ENCODE results near the gene PPP1R9A. TPM values are rescaled to one million over a fixed set of nuclear protein-coding genes. Genes with fewer than 3 reads are reported as not detected.

PPP1R9A gene
- total RNA-seq, 2 donors from 2014 or later = 17.7 to 20.2 TPM

- no peak overlapping the region for H3K27ac ChIP-seq
- no peak for TF ChIP-seq CTCF (IDR thresholded peaks at IDR 0.05)
- no peak overlapping the region for H3K4me3 ChIP-seq
- intact Hi-C loops (cut with DNase I) = no loop called here
- no peak for DNase-seq
- H3K9me3 ChIP-seq = no peaks in the 10 kb centered on the region
- no peaks in the 10 kb centered on the region for H3K4me1 ChIP-seq
- no peaks in the 10 kb centered on the region for H3K36me3 ChIP-seq
- H3K27me3 ChIP-seq = no peaks in the 10 kb centered on the region
- H3K9ac ChIP-seq (ENCODE audit: low read depth in 2 of 2, low read length in 2 of 2) = no peak overlapping the region
These were observed 390.7 kb downstream of the PPP1R9A start for GRCh38 chr7:95298091-95298490.

GRCh38 chr7:95303013-95303905 is 395.9 kb downstream of the PPP1R9A start:
- DNase-seq = no peak
- Histone ChIP-seq H3K27ac (no peak overlapping the region), H3K9me3 (no peaks in the 10 kb centered on the region), H3K4me3 (no peak overlapping the region), H3K36me3 (no peaks in the 10 kb centered on the region), H3K27me3 (no peaks in the 10 kb centered on the region), H3K4me1 (no peaks in the 10 kb centered on the region), H3K9ac (ENCODE audit: low read depth in 2 of 2, low read length in 2 of 2) (no peak overlapping the region)
- intact Hi-C loops (cut with DNase I) = no loop called here
- TF ChIP-seq CTCF (IDR thresholded peaks at IDR 0.05) = no peak

- no peaks in the 10 kb centered on the region for H3K36me3 ChIP-seq
- no peak for DNase-seq
- no peak overlapping the region for H3K9ac ChIP-seq (ENCODE audit: low read depth in 2 of 2, low read length in 2 of 2)
- no peaks in the 10 kb centered on the region for H3K9me3 ChIP-seq
- no peak overlapping the region for H3K4me3 ChIP-seq
- H3K27ac ChIP-seq = no peak overlapping the region
- TF ChIP-seq CTCF (IDR thresholded peaks at IDR 0.05) = no peak
- no peaks in the 10 kb centered on the region for H3K4me1 ChIP-seq
- intact Hi-C loops (cut with DNase I) = no loop called here
- H3K27me3 ChIP-seq = no peaks in the 10 kb centered on the region
These were observed 397.6 kb downstream of the PPP1R9A start for GRCh38 chr7:95304990-95305389.

GRCh38 chr7:95309951-95310350 is 402.6 kb downstream of the PPP1R9A start:
- Histone ChIP-seq H3K4me1 (no peaks in the 10 kb centered on the region), H3K36me3 (no peaks in the 10 kb centered on the region), H3K4me3 (no peak overlapping the region), H3K9ac (ENCODE audit: low read depth in 2 of 2, low read length in 2 of 2) (no peak overlapping the region), H3K9me3 (no peaks in the 10 kb centered on the region), H3K27ac (no peak overlapping the region), H3K27me3 (no peaks in the 10 kb centered on the region)
- intact Hi-C loops (cut with DNase I) = no loop called here
- no peak for TF ChIP-seq CTCF (IDR thresholded peaks at IDR 0.05)
- no peak for DNase-seq

GRCh38 chr7:95311389-95311788 is 404.0 kb downstream of the PPP1R9A start:
- Histone ChIP-seq H3K27me3 (no peaks in the 10 kb centered on the region), H3K4me1 (no peaks in the 10 kb centered on the region), H3K4me3 (no peak overlapping the region), H3K36me3 (no peaks in the 10 kb centered on the region), H3K9me3 (no peaks in the 10 kb centered on the region), H3K27ac (no peak overlapping the region), H3K9ac (ENCODE audit: low read depth in 2 of 2, low read length in 2 of 2) (no peak overlapping the region)
- TF ChIP-seq CTCF (IDR thresholded peaks at IDR 0.05) = no peak
- intact Hi-C loops (cut with DNase I) = no loop called here
- no peak for DNase-seq

Data from colonic mucosa (tissue), 4 donors.